ENCODE results near the gene IFNK. TPM values are rescaled to one million over a fixed set of nuclear protein-coding genes. Genes with fewer than 3 reads are reported as not detected.

The IFNK gene
- total RNA-seq (not detected in 2 replicates), polyA plus RNA-seq (not detected in 2 replicates), polyA minus RNA-seq (ENCODE audit: low replicate concordance) (not detected in 2 replicates)
- polyA plus RNA-seq (2012), result not detected in 2 replicates

GRCh38 chr9:27524236-27524635 is at the start of gene IFNK:
IFNK (plus strand) TSS chr9:27524290; CDS start chr9:27524337, 47 bp downstream.
- H3K4me1 ChIP-seq (ENCODE audit: control insufficient read depth, extremely low read depth, insufficient read depth, low read length), result peaks cover 6% of the 10 kb centered on the region
- TF ChIP-seq EZH2 (IDR thresholded peaks at IDR 0.05; ENCODE audit: low read length, missing control alignments) (no peak), CTCF (conservative IDR thresholded peaks at IDR 0.05 in 1 of 2, IDR thresholded peaks at IDR 0.05 in 1 of 2; ENCODE audit: low read depth in 1 of 2, low read length in 2 of 2) (no peak)

GRCh38 chr9:27474305-27474704 is 49.8 kb upstream of the IFNK start:
- no peak overlapping the region for H3K4me2 ChIP-seq (ENCODE audit: extremely low read depth, insufficient read depth, low read length)
- no peaks in the 10 kb centered on the region for H3K27me3 ChIP-seq (ENCODE audit: control insufficient read depth, insufficient read depth, low read length)
- no peak for DNase-seq (ENCODE audit: low read depth in 2 of 2)
- H4K20me1 ChIP-seq (ENCODE audit: control insufficient read depth, extremely low read depth, insufficient read depth, low read length), result no peaks in the 10 kb centered on the region
- no peaks in the 10 kb centered on the region for H3K36me3 ChIP-seq (ENCODE audit: control insufficient read depth, insufficient read depth, low read length)
- no peak overlapping the region for H3K9ac ChIP-seq (ENCODE audit: insufficient read depth, low read length)
- H3K27ac ChIP-seq (ENCODE audit: insufficient read depth, low read length), result no peak overlapping the region
- H3K4me1 ChIP-seq (ENCODE audit: control insufficient read depth, extremely low read depth, insufficient read depth, low read length), result no peaks in the 10 kb centered on the region
- no peaks in the 10 kb centered on the region for H3K79me2 ChIP-seq (ENCODE audit: control insufficient read depth, insufficient read depth, low read length)
- no peak for TF ChIP-seq CTCF (conservative IDR thresholded peaks at IDR 0.05 in 1 of 2, IDR thresholded peaks at IDR 0.05 in 1 of 2; ENCODE audit: low read depth in 1 of 2, low read length in 2 of 2)
- TF ChIP-seq EZH2 (IDR thresholded peaks at IDR 0.05; ENCODE audit: low read length, missing control alignments), result no peak
- no peak overlapping the region for H2AFZ ChIP-seq (ENCODE audit: low read length)
- no peaks in the 10 kb centered on the region for H3K9me3 ChIP-seq (ENCODE audit: control insufficient read depth, insufficient read depth, low read depth, low read length)
- no peak overlapping the region for H3K4me3 ChIP-seq (replicated peaks in 1 of 4; ENCODE audit: control extremely low read depth in 1 of 4, insufficient read depth in 1 of 4, low read depth in 3 of 4, low read length in 4 of 4)

More at GRCh38 chr9:27524236-27524635, at the start of gene IFNK:
- Histone ChIP-seq H3K9me3 (ENCODE audit: control insufficient read depth, insufficient read depth, low read depth, low read length) (no peaks in the 10 kb centered on the region), H3K79me2 (ENCODE audit: control insufficient read depth, insufficient read depth, low read length) (no peaks in the 10 kb centered on the region), H3K4me3 (replicated peaks in 1 of 4; ENCODE audit: control extremely low read depth in 1 of 4, insufficient read depth in 1 of 4, low read depth in 3 of 4, low read length in 4 of 4) (no peak within 1 kb of the TSS), H3K4me2 (ENCODE audit: extremely low read depth, insufficient read depth, low read length) (no peak within 1 kb of the TSS), H3K27me3 (ENCODE audit: control insufficient read depth, insufficient read depth, low read length) (peaks cover 13% of the 10 kb centered on the region), H2AFZ (ENCODE audit: low read length) (no peak within 1 kb of the TSS), H4K20me1 (ENCODE audit: control insufficient read depth, extremely low read depth, insufficient read depth, low read length) (no peaks in the 10 kb centered on the region), H3K9ac (ENCODE audit: insufficient read depth, low read length) (no peak within 1 kb of the TSS), H3K36me3 (ENCODE audit: control insufficient read depth, insufficient read depth, low read length) (no peaks in the 10 kb centered on the region), H3K27ac (ENCODE audit: insufficient read depth, low read length) (no peak within 1 kb of the TSS)
- no peak for DNase-seq (ENCODE audit: low read depth in 2 of 2)

- DNase-seq (ENCODE audit: low read depth in 2 of 2), result no peak
- H3K4me2 ChIP-seq (ENCODE audit: extremely low read depth, insufficient read depth, low read length), result no peak overlapping the region
- no peaks in the 10 kb centered on the region for H3K79me2 ChIP-seq (ENCODE audit: control insufficient read depth, insufficient read depth, low read length)
- H3K4me3 ChIP-seq (replicated peaks in 1 of 4; ENCODE audit: control extremely low read depth in 1 of 4, insufficient read depth in 1 of 4, low read depth in 3 of 4, low read length in 4 of 4), result no peak overlapping the region
- TF ChIP-seq EZH2 (IDR thresholded peaks at IDR 0.05; ENCODE audit: low read length, missing control alignments), result no peak
- no peak for TF ChIP-seq CTCF (conservative IDR thresholded peaks at IDR 0.05 in 1 of 2, IDR thresholded peaks at IDR 0.05 in 1 of 2; ENCODE audit: low read depth in 1 of 2, low read length in 2 of 2)
- no peaks in the 10 kb centered on the region for H3K4me1 ChIP-seq (ENCODE audit: control insufficient read depth, extremely low read depth, insufficient read depth, low read length)
- H3K27ac ChIP-seq (ENCODE audit: insufficient read depth, low read length), result no peak overlapping the region
- H2AFZ ChIP-seq (ENCODE audit: low read length), result no peak overlapping the region
- no peaks in the 10 kb centered on the region for H4K20me1 ChIP-seq (ENCODE audit: control insufficient read depth, extremely low read depth, insufficient read depth, low read length)
- H3K36me3 ChIP-seq (ENCODE audit: control insufficient read depth, insufficient read depth, low read length), result no peaks in the 10 kb centered on the region
- no peaks in the 10 kb centered on the region for H3K9me3 ChIP-seq (ENCODE audit: control insufficient read depth, insufficient read depth, low read depth, low read length)
- no peak overlapping the region for H3K9ac ChIP-seq (ENCODE audit: insufficient read depth, low read length)
- H3K27me3 ChIP-seq (ENCODE audit: control insufficient read depth, insufficient read depth, low read length), result no peaks in the 10 kb centered on the region
Measured at GRCh38 chr9:27475057-27475595, 49.0 kb upstream of the IFNK start.
